NCI-H2227 (cell line): ENCODE results near the gene RHCE.
A peak's percentile ranks its signal among the peaks of the same experiment; 100 is the strongest.
"Not testable (repeated sequence)": the region's sequence is repeated elsewhere in the genome, so short reads cannot be mapped to it uniquely, and the experiment has no call there.

Source experiments
- DNase-seq: peaks from one replicate; lab custom pipeline; 2025; ENCODE audit not compliant: unreplicated experiment; lab: John Stamatoyannopoulos, UW

The RHCE gene

DNA sequence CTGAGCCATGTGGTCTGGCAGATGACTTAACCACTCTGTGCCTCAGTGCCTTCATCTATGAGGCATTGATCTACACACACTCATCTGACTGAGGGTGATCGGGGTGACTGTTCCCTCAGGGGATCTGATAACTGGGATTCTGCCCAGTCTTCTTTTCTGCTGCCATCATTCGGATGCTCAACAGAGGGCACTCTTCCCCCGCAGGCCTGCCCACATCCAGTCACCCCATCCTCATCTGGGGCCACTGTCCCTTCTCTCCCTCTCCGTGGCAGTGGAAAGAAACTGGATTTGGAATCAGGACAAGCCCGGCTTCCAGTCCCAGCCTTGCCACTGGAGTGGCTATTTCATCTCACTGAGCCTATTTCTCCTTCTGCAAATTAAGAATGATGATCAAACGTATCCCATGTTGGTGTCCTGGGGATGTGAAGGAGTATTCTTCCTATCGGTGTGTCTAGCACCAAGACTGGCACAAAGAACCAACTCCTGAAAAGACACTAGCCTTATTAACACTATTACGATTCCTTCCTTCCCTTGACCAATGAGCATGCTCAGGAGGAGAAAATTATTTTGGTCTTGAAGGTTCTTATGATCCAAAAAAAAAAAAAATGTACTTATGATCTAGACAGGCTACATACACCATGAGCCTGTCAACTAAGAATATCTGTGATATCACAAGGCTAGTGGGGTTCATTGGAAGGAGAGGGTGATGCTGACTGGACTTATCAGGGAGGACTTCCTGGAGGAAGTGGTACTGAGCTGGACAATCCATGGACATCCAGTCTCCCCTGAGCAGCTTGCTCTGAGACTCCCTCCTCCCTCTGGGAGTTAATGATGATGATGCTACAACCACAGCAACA lies 17.4 kb downstream of the RHCE start:
- peak; percentile 3 for DNase-seq

GRCh38 chr1:25398079-25398478 lies 22.5 kb downstream of the RHCE start:
- DNase-seq: not testable (repeated sequence)

DNA sequence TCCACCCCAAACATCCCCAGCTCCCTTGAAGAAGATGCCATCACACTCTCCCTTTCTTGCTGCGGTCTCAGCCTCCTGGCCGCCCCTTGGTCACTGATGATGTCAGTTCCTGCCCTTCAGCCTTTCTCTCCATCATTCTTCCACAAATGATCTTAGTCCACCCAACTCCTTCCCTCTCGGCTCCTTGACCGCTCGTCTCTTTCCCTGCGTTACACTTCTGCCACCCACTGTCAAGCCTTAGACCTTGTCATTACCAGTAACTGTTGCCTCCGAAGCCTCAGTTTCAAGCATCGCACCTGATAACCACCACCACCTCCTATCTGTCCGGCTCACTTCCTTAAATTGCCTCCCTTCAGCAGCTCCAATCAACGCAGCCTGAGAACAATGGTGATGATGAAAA lies 23.1 kb downstream of the RHCE start:
- DNase-seq: not testable (repeated sequence)

DNA sequence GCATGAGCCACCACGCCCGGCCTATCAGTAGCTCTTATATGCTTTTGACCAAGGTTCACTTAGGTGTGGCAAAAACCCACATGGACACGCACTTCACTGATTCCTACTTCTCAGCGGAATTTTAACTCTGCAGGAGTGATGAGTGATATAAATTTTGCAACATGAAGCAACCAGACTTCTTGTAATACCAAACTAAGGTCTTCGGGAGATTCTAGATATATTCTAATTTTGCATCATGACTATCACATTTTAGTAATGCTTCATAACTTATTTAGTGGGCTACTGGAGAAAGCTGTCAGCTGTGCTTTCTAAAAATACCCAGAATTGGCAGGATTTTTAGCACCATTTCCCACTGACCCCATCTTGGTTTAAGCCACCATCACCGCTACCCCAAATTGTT lies 27.8 kb downstream of the RHCE start:
- no peak for DNase-seq

GRCh38 chr1:25389721-25390120 lies 30.9 kb downstream of the RHCE start:
- DNase-seq: not testable (repeated sequence)

- peak; percentile 30 for DNase-seq
These were observed 31.9 kb downstream of the RHCE start for GRCh38 chr1:25388691-25389090.

- not testable (repeated sequence) for DNase-seq
These were observed 33.5 kb downstream of the RHCE start for GRCh38 chr1:25387096-25387495.

- not testable (repeated sequence) for DNase-seq
These were observed 36.8 kb downstream of the RHCE start for GRCh38 chr1:25383875-25384274.

DNA sequence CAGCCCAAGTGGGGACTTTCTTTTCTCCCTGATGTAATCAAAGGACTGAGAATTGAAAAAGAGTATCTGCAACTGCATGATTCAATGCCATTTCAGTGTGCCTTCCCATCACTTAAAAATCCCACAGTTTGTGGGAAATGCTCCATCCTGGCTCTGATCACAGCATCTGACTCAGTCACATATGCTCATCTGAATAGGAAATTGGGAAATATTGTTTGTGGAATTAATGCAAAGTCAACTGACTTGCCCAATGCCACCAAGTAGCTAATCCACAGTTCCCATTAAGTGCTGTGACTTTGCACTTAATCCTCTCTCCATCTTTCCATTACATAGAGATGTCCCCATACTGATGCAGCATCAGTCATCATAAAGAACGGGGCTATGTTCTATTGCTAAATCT lies 37.5 kb downstream of the RHCE start:
- not testable (repeated sequence) for DNase-seq

DNA sequence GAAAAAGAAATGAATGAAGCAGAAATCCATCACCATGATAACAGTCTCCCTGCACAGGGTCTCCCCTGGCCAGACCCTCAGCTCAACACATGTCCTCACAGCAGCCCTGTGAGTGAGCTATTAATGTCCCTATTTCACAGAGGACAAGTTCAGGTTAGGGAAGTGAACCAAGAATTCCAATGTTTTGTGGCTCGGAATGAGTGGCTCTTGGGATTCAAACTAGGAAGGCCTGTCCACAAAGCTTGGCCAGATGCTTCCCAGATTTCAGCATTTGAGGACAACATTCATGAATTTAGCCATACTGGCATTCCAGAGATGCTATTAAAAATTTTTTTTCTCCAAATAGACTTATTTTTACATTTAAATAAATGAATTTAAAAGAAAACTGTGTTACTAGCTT lies 38.1 kb downstream of the RHCE start:
- not testable (repeated sequence) for DNase-seq

DNA sequence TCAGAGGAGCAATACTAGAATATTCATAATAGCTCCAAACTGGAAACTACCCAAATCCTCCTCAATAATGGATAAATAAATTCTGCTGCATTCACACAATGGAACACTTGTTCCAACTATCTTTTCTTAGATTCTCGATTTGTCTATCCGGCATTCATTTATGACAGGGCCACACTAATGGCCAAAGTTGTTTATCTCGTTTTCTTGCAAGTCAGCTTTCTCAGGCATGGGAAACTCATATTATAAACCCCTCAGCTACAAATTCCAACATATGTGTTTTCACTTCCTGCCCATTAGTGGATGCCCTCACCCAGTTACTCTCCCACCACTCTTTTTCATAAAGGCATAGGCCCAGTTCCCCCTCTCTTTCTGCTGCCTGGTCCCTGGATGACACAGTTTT lies 42.3 kb downstream of the RHCE start:
- DNase-seq: not testable (repeated sequence)

DNA sequence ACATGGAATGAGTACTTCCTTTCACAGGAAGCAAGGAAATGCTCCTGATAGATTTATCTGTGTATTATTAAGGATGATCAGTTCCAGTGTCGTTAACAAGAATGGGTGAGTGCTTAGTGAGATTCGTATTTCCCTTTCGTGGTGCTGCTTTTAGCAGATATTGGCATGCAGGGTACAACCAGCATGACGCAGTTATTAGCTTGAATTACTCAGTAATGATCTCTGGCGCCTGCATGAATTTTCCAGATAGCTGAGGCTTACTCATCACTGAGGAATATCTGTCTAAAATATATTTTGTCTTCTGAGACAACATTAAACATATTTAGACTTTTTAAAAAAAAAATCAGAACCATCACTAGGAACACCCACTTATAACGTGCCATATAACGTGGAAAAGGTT lies 48.9 kb downstream of the RHCE start:
- DNase-seq: not testable (repeated sequence)

GRCh38 chr1:25369691-25370271 lies 50.8 kb downstream of the RHCE start:
- not testable (repeated sequence) for DNase-seq

DNA sequence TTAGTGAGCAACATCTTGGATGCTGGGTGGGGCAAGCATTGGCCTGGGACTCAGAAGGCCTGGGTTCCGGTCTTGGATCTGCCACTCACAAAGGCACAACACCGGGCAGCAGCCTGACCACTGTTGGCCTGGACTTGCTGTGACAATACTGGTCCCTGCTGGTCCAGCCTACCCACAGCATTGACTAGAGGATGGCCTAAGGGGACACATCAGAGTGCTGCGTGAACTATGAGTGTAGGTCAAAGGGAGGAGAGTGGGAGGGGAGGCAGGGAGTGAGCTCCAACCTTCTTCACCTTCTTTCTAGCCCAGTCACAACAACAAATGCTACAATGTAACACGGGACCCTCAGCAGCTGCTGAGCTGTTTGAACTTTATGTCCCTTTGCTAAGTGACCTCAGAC lies 51.4 kb downstream of the RHCE start:
- DNase-seq: no peak

GRCh38 chr1:25362634-25363559 lies 57.7 kb downstream of the RHCE start:
- DNase-seq: not testable (repeated sequence)

- DNase-seq: no peak
These were observed 58.7 kb downstream of the RHCE start for GRCh38 chr1:25361901-25362300.

- DNase-seq: no peak
These were observed 59.7 kb downstream of the RHCE start for GRCh38 chr1:25360596-25361581.

GRCh38 chr1:25356848-25357247 lies 63.8 kb downstream of the RHCE start:
- no peak for DNase-seq

- no peak for DNase-seq
These were observed 64.2 kb downstream of the RHCE start for GRCh38 chr1:25356441-25356840.

DNA sequence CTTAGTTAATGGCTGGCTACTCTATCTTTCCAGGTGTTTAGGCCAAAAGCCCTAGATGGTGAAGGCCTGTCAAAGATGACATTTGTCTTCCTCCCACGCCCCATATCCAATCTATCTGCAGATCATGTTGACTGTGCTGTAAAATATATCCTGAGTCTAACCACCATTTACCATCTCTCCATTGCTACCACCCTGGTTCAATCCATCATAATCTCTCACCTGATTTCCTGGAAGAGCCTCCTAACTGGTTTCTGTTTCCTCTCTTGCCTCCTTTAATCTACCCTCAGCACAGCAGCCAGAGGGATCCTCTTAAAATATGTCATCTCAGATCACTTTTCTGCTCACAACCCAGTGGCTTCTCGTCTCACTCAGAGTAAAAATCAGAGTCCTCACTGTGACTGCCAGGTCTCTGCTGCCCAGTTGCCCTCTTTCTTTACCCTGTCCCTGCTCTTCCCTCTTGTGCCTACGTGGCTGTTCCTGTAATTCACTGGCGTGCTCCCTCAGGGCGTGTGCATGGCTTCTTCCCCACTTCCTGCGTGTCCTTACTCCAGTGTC lies 64.7 kb downstream of the RHCE start:
- DNase-seq: no peak
